ENCODE data around the gene ISLR2.

Gene ISLR2

GRCh38 chr15:74123658-74124057 lies 6.7 kb upstream of the ISLR2 start:
- no peak overlapping the region for H3K4me3 ChIP-seq (ENCODE audit: control insufficient read depth, low read depth, low read length)
- no peak for DNase-seq (ENCODE audit: low read depth)
- no peak for TF ChIP-seq CTCF (IDR thresholded peaks at IDR 0.05; ENCODE audit: control insufficient read depth, insufficient read depth, low read depth, low read length, missing control alignments)

GRCh38 chr15:74124196-74124595 lies 6.2 kb upstream of the ISLR2 start:
- no peak overlapping the region for H3K4me3 ChIP-seq (ENCODE audit: control insufficient read depth, low read depth, low read length)
- TF ChIP-seq CTCF (IDR thresholded peaks at IDR 0.05; ENCODE audit: control insufficient read depth, insufficient read depth, low read depth, low read length, missing control alignments), result no peak
- DNase-seq (ENCODE audit: low read depth), result no peak

- no peak for TF ChIP-seq CTCF (IDR thresholded peaks at IDR 0.05; ENCODE audit: control insufficient read depth, insufficient read depth, low read depth, low read length, missing control alignments)
- no peak overlapping the region for H3K4me3 ChIP-seq (ENCODE audit: control insufficient read depth, low read depth, low read length)
- no peak for DNase-seq (ENCODE audit: low read depth)
Measured at GRCh38 chr15:74124759-74125158, 5.6 kb upstream of the ISLR2 start.

DNA sequence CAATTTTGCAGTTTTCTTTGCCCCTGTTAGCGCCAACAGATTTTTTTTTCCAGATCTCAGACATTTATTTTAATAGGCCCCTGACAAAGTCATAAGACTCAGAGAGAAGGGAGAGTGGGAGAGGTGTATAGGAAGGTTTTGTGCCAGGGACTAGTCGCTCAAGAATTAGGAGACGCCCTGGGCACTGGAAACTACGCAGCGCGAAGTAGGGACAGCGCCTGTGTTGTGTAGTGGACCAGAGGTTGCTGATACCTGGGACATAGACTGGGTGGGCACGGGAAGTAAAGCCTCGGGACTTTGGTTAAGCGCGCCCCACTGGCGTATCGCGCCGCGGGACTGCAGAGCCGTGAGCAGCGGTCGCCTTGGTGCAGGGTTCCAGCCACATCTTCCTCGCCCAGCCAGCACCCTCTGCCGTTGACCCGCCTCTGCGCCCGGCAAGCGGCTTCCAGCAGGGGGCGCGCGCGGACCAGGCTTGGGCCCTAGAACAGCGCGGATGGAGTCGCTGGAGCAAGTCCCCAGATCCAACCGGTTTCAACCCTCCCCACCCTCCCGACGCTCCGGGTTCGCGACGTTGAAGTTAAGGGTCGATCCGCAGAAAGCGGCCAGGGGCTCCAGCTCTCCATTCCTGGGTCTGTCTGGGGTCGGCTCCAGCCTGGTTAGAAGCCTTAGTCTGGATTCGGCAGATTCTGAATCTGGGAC lies 3.0 kb upstream of the ISLR2 start:
- peak overlapping the region; percentile 37 for H3K4me3 ChIP-seq (ENCODE audit: control insufficient read depth, low read depth, low read length)
- TF ChIP-seq CTCF (IDR thresholded peaks at IDR 0.05; ENCODE audit: control insufficient read depth, insufficient read depth, low read depth, low read length, missing control alignments), result peak; percentile 99
- no peak for DNase-seq (ENCODE audit: low read depth)

- no peak for DNase-seq (ENCODE audit: low read depth)
- H3K4me3 ChIP-seq (ENCODE audit: control insufficient read depth, low read depth, low read length), result peak overlapping the region; percentile 37
- TF ChIP-seq CTCF (IDR thresholded peaks at IDR 0.05; ENCODE audit: control insufficient read depth, insufficient read depth, low read depth, low read length, missing control alignments), result no peak
Measured at GRCh38 chr15:74127954-74128784, 2.2 kb upstream of the ISLR2 start.

DNA sequence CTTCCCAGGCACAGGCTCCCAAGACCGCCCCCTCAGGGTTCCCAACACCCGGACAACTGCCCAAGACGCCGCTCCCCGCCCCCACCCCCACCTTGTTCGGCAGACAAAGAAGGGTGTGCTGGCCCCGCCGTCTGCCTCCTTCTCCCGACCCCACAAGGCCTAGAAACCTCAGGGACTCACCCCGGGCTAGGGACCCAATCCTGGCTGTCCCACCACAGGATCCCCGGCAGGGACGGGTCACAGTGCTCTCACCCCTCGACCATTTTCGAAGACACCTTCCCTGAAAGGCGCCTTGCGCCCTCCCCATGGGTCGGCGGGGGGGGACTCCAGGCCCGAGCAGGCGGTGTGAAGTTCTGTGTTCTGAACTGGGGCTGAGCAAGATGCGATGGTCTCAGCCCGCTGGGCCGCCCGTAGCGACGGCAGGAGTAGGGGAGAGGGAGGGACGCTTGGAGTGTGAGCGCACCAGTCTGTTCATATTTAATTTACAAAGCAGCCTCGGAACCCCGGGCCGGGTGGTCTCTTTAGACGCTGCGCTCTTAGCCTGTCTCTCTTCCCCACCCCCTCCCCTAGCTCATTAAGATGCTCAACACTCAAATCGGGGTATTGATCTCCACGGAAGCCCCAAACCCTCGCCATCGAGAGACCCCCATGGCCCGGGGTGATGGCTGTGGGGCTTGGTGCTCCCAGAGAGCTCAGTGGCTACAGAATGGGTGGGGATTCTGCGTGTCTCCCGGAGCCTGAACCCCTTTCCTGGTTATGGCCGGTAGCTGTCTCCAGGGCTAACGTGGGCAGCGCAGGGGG lies 1.4 kb upstream of the ISLR2 start:
- no peak for TF ChIP-seq CTCF (IDR thresholded peaks at IDR 0.05; ENCODE audit: control insufficient read depth, insufficient read depth, low read depth, low read length, missing control alignments)
- peak overlapping the region; percentile 21 for H3K4me3 ChIP-seq (ENCODE audit: control insufficient read depth, low read depth, low read length)
- no peak for DNase-seq (ENCODE audit: low read depth)

Measured in AG09309 (cell line).